Measurements from ENCODE around the gene PNN.
"Not testable (repeated sequence)": the region's sequence is repeated elsewhere in the genome, so short reads cannot be mapped to it uniquely, and the experiment has no call there.

PNN gene

DNA sequence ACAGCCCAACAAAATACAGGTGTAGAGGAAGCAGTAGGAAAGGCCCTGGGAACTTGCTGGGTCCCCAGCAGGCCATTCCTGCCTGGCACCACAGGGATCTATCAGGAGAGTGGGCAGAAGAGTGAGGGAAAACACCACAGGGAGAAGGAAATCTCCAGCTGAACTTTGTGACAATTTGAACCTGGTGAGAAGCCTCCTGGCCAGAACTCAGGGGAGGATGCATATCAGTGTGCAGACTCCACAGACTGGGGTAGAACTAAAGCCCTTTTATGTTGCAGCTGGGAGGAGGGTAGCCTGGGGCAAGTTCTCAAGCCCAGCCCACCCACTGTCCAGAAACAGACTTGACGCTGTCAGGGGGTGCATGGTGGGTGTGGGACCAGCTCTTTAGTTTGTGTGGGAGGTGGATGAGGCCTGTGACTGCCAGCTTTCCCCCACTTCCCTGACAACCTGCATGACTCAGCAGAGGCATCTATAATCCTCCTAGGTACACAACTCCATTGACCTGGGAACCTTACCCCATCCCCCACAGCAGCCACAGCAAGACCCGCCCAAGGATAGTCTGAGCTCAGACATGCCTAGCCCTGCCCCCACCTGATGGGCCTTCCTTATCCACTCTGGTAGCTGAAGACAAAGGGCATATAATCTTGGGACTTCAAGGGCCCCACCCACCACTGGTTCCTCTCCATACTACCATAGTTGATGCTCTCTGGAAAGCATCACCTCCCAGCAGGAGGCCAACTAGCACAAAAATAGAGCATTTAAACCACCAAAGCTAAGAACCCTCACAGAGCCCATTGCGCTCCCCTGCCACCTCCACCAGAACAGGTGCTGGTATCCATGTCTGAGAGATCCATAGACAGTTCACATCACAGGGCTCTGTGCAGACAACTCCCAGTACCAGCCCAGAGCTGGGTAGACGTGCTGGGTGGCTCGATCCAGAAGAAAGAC is 28.9 kb downstream of the PNN start:
- DNase-seq (ENCODE audit: low read depth): no peak
- TF ChIP-seq, protein P1, sequence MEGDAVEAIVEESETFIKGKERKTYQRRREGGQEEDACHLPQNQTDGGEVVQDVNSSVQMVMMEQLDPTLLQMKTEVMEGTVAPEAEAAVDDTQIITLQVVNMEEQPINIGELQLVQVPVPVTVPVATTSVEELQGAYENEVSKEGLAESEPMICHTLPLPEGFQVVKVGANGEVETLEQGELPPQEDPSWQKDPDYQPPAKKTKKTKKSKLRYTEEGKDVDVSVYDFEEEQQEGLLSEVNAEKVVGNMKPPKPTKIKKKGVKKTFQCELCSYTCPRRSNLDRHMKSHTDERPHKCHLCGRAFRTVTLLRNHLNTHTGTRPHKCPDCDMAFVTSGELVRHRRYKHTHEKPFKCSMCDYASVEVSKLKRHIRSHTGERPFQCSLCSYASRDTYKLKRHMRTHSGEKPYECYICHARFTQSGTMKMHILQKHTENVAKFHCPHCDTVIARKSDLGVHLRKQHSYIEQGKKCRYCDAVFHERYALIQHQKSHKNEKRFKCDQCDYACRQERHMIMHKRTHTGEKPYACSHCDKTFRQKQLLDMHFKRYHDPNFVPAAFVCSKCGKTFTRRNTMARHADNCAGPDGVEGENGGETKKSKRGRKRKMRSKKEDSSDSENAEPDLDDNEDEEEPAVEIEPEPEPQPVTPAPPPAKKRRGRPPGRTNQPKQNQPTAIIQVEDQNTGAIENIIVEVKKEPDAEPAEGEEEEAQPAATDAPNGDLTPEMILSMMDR (IDR thresholded peaks at IDR 0.05; ENCODE audit: control insufficient read depth, extremely low read depth, insufficient read depth): no peak
- no peak overlapping the region for H3K4me3 ChIP-seq (ENCODE audit: low read depth, low read length)

DNA sequence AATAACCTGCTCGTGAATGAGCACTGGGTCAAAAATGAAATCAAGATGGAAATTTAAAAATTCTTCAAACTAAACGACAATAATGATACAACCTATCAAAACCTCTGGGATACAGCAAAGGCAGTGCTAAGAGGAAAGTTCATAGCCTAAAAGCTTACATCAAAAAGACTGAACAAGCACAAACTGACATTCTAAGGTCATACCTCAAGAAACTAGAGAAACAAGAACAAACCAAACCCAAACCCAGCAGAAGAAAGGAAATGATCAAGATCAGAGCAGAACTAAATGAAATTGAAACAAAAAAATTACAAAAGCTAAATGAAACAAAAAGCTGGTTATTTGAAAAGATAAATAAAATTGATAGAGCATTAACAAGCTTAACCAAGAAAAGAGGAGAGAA is 32.4 kb downstream of the PNN start:
- H3K4me3 ChIP-seq (ENCODE audit: low read depth, low read length); DNase-seq (ENCODE audit: low read depth): not testable (repeated sequence)

DNA sequence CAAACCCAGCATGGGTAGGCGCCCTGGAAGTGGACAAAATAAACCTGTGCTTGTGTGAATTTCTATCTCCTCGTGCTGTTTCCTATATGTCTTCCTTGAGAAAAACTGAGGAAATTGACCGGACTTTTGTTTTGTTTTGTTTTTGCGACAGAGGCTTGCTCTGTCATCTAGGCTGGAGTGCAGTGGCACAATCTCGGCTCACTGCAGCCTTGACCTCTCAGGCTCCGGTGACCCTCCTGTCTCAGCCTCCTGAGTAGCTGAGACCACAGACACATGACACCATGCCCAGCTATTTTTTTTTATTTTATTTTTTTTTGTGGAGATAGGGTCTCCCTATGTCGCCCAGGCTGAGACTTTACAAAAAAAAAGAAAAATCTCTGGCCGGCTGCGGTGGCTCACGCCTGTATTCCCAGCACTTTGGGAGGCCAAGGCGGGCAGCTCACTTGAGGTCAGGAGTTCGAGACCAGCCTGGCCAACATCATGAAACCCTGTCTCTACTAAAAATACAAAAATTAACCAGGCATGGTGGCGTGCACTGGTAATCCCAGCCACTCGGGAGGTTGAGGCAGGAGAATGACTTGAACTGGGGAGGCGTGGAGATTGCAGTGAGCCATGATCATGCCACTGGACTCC is 36.2 kb downstream of the PNN start:
- H3K4me3 ChIP-seq (ENCODE audit: low read depth, low read length): no peak overlapping the region
- TF ChIP-seq, protein P1 (IDR thresholded peaks at IDR 0.05; ENCODE audit: control insufficient read depth, extremely low read depth, insufficient read depth): no peak
- DNase-seq (ENCODE audit: low read depth): no peak

DNA sequence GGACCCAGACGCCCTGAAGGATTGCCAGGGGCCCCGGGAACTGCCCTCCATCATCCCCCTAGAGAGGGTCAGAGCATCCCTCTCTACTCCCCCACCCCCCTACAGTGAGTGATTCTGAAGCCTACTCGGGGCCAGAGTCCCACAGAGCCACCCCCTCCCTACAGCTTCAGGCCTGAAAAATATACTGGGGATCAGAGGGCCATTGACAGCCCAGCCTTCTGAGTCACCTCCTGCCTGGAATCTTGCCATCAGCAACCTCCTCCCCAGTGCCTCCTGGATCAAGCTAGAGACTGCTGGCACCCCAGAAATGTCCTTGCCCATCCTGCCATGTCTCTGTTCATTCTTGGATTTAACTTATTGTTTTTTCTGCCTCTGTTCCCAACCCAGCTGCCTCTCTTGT is 37.0 kb downstream of the PNN start:
- H3K4me3 ChIP-seq (ENCODE audit: low read depth, low read length): no peak overlapping the region
- TF ChIP-seq, protein P1 (IDR thresholded peaks at IDR 0.05; ENCODE audit: control insufficient read depth, extremely low read depth, insufficient read depth): no peak
- DNase-seq (ENCODE audit: low read depth): no peak

DNA sequence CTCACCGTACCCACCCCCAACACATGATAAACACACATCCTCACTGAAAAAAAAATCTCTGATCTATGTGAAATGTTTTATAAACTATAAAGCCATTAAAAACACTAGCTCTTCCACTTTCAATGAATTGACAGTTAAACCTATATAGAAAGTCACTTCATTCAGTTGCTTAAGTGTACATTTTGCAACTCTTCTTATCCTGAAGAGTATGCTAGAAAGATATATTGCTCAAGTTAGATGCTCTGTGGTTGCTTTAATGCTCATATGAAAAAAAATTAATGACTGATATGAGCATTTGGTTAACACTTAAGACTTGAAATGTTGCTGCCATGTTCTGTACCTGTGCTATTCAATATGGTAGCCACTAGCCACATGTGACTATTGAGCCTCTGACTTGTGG is 37.6 kb downstream of the PNN start:
- TF ChIP-seq, protein P1 (IDR thresholded peaks at IDR 0.05; ENCODE audit: control insufficient read depth, extremely low read depth, insufficient read depth): no peak
- no peak overlapping the region for H3K4me3 ChIP-seq (ENCODE audit: low read depth, low read length)
- no peak for DNase-seq (ENCODE audit: low read depth)

DNA sequence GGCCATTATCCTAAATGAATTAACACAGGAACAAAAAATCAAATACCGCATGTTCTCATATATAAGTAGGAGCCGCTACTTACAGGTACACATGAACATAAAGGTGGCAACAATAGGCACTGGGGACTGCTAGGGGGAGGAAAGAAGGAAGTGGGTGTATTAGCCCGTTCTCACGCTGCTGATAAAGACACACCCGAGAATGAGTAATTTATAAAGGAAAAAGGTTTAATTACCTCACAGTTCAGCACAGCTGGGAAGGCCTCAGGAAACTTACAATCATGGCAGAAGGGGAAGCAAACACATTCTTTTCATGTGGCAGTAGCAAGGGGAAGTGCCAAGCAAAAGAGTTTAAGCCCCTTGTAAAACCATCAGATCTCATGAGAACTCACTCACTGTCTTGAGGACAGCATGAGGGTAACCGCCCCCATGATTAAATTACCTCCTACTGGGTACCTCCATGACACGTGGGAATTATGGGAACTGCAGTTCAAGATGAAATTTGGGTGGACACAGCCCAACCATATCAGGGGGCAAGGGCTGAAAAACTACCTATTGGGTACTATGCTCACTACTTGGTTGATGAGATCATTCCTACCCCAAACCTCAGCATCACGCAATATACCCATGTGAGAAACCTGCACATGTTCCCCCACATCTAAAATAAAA is 42.3 kb downstream of the PNN start:
- H3K4me3 ChIP-seq (ENCODE audit: low read depth, low read length): no peak overlapping the region
- TF ChIP-seq, protein P1 (IDR thresholded peaks at IDR 0.05; ENCODE audit: control insufficient read depth, extremely low read depth, insufficient read depth): no peak
- no peak for DNase-seq (ENCODE audit: low read depth)

DNA sequence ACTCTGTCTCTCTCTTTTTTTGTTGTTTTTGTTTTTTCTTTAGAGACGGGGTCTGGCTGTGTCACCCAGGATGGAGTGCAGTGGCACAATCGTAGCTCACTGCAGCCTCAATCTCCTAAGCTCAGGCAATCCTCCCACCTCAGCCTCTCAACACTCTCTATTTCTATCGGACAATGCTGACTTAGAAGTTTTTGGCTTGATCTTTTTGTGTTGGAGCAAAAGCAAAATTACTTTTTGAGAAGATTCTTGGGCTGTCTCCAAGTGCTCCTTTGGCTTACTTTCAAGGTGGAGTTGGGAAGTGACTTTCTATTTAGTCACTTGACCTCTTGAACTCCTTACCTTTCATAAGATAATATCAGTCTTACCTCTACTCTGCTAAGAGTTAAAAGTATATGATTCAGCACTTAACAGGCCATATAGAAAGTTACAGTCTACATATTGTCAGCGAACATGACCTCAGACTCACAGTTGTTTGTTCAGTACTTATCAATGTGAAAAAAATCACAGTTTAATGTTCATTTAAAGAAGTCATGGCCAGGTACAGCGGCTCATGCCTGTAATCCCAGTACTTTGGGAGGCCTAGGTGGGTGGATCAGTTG is 43.2 kb downstream of the PNN start:
- no peak overlapping the region for H3K4me3 ChIP-seq (ENCODE audit: low read depth, low read length)
- TF ChIP-seq, protein P1 (IDR thresholded peaks at IDR 0.05; ENCODE audit: control insufficient read depth, extremely low read depth, insufficient read depth): no peak
- DNase-seq (ENCODE audit: low read depth): no peak
